Left kidney (tissue), 2 donors: ENCODE measurements around the gene KDM2A. TPM values are rescaled to one million over a fixed set of nuclear protein-coding genes. Genes with fewer than 3 reads are reported as not detected.
"Not testable (repeated sequence)": the region's sequence is repeated elsewhere in the genome, so short reads cannot be mapped to it uniquely, and the experiment has no call there.

ENCODE experiments used
- DNase-seq: peaks from one replicate; pipeline ENCODE4 v3.0.0-alpha.2; 2013
- polyA plus RNA-seq: library from polyadenylated mRNA; unstranded; fragments of 120-200 nt; gene quantifications from one replicate; pipeline ENCODE4 v1.2.1, GENCODE V29; 2013; ENCODE audit not compliant: insufficient read length

Gene KDM2A
- polyA plus RNA-seq, 1 donor, result 87.2 TPM

DNA sequence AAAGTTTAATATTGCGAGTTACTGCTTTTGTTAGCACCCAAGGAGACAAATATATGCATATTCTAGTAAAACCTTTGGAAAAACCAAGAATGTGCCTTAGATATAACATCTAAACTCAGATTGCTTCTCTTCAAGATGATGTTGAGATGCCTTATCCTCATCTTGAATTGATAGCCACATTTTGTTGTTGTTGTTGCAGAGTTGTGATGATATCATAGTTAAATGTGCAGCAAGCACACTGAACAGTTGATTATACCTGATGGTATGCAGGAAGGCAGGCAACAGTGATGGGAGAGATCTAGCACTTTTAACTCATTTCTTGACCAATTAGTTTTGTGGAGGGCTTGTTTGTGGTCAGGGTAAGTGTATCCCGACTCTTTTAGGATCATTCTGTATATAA, 48.0 kb downstream of the KDM2A start:
- DNase-seq, result no peak

DNA sequence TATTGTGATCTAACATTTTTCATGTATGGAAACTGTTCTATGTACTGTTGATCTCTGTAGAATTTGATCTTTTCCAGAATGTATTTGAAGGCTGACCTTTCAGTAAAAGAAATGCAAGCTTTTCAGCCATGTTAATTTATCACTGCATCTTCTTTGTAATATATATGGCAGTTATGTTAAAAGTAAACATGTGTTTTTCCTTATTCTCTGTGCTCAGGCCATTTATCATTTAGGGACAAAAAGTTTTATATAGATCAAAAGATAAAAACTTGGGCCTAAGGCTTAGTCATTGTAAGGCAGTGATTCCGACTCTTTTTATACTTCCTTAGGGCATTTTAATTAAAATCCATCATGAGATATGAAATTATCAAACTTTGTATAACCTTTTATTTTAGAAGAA, 48.7 kb downstream of the KDM2A start:
- DNase-seq, result no peak

DNA sequence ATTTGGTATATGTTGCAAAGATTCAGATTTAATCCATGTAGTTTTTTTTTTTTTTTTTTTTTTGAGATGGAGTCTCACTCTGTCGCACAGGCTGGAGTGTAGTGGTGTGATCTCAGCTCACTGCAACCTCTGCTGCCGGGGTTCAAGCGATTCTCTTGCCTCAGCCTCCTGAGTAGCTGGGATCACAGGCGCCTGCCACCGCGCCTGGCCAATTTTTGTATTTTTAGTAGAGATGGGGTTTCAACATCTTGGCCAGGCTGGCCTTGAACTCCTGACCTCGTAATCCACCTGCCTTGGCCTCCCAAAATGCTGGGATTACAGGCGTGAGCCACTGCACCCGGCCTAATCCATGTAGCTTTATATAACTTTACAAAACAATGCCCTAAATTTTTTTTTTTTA, 49.8 kb downstream of the KDM2A start:
- DNase-seq, result not testable (repeated sequence)

DNA sequence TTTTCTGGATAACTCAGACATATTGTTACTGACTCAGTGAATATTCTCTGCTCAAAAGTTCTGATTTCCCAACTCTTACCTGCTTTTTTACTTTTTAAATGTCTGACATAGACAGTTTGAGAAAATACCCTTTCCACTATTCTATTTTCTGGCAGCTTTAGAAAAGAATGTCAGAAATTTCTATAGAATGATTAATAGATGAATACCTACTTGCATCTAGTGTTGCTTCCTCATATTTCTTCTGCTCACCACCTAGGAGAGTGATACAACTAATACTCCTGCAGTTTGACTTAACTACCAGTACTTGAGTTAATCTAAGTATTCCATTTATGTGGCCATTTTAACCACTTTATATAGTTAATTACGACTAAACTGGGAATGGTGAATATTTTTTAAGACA, 55.2 kb downstream of the KDM2A start:
- DNase-seq, result no peak

DNA sequence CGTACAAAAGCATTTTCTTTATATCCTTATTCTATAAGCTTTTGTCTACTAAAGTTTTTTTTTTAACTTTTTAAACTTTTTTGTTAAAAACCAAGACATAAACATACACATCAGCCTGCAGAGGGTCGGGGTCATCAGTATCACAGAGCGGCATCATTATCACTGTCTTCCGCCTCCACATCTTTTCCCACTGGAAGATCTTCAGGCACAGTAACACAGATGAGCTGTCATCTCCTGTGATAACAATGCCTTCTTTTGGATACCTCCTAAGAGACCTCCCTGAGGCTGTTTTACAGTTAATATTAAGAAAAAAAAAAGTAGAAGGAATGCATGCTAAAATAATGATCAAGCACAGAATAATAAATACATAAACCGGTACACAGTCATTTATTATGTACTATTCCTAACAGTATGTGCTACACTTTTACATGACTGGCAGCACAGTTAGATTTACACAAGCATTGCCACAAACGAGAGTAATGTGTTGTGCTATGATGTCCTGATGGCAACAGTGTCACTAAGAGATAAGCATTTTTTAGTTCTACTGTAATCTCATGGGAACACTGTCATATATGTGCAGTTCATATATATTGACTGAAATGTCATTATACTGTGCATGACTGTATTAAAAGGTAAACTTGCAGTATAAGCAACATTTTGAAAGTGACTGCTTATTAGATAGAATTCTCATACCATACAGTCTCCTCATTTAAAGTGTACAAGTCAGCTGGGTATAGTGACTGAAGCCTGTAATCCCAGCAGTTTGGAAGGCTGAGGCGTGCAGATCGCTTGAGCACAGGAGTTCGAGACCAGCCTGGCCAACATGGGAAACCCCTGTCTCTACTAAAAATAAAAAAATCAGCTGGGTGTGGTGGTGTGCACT, 58.6 kb downstream of the KDM2A start:
- no peak for DNase-seq

DNA sequence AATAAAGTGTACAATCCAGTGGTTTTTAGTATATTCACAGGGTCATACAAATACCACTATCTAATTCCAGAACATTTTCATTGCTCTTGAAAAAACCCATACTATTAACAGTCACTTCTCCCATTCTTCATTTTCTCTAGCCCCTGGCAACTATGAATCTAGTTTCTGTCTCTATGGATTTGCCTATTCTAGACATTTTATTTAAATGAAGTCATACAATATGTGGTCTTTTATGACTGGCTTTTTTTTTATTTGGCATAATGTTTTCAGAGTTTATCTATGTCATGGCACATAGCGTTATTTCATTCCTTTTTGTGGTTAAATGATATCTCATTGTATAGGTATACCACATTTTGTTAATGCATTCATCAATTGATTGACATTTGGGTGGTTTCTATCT, 59.4 kb downstream of the KDM2A start:
- no peak for DNase-seq

DNA sequence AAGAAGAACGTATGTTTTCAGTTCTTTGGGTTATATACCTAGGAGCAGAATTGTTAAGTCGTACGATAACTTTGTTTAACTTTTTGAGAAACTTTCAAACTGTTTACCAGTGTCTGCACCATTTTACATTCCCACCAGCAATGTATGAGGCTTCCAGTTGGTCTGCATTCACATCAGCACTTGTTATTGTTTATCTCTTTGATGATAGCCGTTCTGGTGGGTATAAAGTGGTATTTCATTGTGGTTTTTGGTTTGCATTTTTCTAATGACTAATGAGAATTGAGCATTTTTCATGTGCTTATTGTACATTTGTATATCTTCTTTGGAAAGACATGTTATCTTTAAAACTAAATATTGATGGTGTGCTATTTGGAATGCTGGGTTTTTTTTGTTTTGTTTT, 59.8 kb downstream of the KDM2A start:
- no peak for DNase-seq

DNA sequence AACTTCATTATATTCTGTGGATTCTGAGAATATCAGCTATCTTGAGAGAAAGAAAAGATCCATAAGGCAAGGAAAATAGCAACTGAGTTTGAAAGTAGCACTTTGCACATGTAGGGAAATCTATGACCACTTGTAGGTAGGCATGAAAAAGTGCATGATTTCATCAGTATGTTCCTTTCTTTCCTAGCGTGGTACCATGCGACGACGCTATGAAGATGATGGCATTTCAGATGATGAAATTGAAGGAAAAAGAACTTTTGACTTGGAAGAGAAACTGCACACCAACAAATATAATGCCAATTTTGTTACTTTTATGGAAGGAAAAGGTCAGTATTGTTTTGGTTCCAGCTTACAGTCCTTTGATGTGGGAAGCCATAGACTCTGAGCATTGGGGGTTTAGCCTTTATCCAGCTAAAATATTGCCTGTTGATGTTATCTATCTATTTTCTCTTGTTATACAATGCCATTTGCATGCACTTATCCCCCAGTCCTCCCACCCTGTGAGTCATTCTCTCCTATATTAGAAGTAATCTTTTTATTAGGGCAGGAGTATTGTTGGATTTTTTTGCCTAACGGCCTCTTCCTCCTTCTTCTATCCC, 60.9 kb downstream of the KDM2A start:
- DNase-seq, result no peak

DNA sequence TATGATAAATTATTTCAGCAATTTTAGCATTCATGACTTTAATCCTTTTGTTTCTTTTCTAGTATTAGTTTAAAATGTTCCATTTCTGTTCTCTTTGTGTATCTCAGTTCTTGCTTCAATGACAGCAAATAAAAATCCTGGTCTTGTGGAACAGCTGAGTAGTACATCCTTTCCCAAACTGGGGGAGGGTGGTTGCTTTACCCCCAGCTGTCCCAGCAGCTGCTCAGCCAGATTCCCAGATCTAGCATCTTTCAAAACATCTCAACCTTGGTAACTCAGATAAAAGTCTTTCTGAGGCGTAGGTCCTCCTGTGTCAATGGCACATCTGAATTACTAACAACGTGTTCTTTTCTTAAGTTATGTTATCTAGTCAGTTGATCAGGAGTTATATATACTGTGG, 75.0 kb downstream of the KDM2A start:
- DNase-seq, result no peak

DNA sequence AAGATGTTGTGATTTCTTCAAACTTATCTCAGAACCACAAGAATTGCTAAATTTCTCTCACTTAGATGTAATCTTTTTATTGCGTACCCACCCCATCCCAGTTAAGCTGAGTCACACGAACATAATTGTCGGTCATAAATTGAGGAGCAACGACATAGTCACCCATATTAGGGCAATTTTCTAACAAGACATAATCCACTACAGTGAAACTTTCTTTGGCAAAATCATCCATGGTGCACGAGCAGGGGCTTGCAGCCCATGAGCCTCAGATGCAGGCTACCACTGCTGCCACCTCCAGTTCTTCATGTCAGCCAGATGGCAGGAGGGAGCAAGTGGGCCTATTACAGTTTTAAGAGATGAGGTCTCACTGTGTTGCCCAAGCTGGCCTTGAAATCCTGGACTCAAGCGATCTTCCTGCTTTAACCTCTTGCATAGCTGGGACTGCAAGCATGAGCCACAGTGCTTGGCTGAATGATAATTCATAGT, 77.0 kb downstream of the KDM2A start:
- no peak for DNase-seq

DNA sequence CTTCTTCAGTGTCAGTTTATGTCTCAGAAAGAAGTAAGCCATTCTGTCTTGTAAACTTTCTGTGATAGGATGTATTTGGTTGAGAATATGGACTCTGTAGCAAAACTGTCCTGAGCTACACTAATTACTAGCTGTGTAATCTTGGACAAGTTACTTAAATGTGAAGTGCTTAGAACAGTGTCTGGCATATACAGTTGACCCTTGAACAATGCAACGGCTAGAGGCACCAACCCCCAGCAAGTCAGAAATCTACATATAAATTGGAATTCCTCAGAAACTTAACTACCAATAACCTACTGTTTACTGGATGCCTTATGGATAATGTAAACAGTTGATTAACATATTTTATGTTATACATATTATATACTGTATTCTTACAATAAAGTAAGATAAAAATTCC, 78.5 kb downstream of the KDM2A start:
- DNase-seq, result no peak

DNA sequence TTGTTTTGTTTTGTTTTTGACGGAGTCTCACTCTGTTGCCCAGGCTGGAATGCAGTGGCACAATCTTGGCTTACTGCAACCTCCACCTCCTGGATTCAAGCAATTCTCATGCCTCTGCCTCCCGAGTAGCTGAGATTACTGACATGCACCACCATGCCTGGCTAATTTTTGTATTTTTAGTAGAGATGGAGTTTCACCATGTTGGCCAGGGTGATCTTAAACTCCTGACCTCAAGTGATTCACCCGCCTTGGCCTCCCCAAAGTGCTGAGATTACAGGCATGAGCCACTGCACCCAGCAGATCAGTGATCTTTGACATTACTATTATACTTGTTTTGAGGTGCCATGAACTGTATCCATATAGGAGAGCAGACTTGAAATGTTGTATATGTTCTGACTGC, 79.7 kb downstream of the KDM2A start:
- DNase-seq, result not testable (repeated sequence)

DNA sequence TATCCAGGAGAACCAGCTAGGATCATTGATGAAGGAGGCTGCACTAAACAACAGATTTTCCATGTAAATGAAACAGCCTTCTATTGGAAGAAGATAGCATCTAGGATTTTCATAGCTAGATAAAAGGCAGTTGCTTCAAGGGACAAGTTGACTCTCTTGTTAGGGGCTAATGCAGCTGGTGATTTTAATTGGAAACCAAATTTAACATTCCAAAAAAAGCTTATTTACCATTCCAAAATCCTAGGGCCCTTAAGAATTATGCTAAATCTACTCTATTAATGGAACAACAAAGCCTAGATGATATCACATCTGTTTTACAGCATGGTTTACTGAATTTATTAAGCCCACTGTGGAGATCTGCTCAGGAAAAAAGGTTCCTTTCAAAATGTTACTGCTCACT, 80.7 kb downstream of the KDM2A start:
- no peak for DNase-seq

DNA sequence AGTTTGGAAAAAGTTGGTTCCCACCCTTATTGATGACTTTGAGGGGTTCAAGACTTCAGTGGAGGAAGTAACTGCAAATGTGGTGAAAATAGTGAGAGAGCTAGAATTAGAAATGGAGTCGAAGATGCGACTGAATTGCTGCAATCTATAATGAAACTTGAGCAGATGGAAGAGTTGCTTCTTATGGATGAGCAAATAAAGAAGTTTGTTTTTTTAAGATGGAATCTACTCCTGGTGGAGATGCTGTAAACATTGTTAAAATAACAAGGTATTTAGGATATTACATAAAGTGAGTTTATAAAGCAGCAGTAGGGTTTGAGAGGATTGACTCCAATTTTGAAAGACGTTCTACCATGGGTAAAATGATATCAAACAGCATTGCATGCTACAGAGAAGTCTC, 83.0 kb downstream of the KDM2A start:
- no peak for DNase-seq

DNA sequence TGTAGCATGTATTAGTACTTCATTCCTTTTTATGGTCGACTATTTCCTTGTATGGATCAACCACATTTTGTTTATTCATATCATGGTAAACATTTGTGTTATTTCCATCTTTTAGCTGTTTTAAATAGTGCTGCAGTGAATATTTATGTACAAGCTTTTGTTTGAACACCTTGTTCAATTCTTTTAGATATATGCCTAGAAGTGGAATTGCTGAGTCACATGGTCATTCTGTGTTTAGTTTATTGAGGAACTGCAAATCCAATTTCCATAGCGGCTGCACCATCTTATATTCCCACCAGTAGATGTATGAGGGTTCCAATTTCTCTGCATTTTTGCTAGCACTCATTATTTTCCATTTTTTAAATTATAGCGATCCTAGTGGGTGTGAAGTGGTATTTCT, 85.8 kb downstream of the KDM2A start:
- DNase-seq, result no peak

DNA sequence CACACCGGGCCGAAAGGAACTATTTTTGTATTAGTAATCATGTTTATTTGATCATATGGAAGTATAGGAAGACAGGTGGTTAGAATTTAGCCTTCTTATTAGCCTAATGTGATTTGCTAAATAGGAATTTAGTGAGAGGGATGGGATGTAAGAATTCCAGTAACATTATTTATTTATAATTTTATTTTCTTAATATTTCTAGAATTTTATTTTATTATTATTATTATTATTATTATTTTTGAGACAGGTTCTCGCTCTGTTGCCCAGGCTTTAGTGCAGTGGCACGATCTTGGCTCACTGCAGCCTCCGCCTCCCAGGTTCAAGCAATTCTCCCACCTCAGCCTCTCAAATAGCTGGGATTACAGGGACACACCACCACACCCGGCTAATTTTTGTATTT, 90.2 kb downstream of the KDM2A start:
- not testable (repeated sequence) for DNase-seq

DNA sequence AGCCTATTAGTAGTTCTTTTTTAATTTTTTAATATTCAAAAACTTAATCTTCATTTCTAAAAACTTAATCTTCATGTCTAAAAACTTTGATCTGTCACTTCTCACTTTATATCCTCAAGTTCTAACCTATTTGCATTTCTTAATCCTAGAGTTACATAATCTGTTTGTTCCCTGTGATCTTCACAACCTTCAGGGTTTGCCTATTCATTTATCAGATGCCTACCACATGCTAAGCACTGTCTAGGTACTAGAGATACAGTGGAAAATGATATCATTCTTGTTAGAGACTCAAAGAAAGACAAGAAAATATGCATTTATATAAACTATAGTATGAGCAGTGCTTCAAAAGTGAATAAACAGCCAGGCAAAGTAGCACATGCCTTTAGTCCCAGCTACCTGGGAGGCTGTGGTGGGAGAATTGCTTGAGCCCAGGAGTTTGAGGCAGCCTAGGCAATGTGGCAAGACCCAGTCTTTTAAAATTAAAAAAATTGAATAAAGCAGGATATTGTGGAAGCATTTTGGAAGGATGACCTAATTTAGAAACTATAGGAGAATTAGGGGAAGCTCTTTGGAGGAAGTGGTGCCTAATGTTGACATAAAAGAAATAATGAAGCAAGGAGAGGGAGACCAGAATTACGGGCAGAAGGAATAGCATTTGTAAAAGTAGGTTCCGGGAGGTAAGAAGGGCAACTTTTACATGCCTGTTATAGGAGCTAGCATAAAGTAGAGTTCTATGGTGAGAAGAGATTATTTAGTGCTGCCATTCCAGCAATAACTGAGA, 92.8 kb downstream of the KDM2A start:
- DNase-seq, result no peak

DNA sequence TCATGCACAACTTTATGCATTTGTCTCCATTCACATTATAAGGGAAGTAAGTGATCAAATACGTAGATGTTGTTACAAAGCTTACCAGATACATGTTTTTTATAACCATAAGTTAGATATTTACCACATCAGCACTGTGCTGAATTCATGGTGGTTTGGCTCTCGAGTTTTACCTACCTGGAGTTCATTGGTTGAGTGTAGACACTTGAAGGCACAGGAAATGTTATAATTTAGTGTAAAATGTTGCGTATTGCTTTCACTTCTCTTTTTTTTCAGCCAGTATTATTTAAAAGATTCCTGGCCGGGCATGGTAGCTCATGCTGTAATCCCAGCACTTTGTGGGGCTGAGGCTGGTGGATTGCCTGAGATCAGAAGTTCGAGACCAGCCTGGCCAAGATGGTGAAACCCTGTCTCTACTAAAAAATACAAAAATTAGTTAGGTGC, 94.1 kb downstream of the KDM2A start:
- DNase-seq, result no peak

DNA sequence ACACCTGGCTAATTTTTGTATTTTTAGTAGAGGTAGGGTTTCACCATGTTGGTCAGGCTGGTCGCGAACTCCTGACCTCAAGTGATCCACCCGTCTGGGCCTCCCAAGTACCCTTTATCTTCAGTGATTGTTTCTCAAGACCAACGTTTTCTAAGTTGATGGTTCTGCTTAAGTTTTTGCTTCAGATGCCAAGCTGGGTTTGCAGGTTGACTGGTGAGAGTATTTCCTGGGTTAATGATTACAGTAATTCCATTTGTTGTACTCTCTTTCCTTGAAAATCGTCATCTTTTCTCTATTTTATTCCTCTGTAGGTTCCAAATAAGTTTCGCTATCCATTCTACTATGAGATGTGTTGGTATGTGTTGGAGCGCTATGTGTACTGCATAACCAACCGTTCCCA, 108.7 kb downstream of the KDM2A start:
- DNase-seq, result no peak

DNA sequence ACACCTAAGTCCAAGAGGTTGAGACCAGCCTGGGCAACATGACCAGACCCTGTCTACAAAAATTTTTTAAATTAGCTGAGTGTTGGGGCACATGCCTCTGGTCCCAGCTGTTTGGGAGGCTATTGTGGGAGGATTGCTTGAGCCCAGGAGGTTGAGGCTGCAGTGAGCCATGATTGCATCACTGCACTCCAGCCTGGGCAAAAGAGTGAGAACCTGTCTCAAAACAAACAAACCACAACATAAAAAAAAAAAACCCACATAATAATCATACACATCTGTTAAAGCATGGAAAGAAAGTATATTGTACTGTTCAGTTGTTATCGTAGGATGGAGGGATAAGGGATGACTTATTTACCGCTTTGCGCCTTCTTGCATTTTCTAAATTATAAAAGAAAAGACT, 111.3 kb downstream of the KDM2A start:
- DNase-seq, result no peak

DNA sequence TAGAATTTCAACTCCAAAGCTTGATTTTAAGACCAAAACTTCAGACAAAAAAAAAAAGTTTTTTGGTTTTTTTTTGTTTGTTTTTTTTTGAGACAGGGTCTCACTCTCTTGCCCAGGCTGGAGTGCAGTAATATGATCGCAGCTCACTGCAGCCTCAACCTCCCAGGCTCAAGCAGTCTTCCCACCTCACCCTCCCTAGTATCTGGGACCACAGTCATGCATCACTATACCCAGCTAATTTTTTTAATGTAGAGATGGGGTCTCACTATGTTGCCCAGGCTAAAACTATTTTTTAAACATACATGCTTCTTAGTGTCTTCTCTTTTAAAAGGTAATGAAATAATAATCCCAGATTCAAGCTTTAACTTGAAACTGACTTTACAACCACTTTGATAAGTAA, 111.8 kb downstream of the KDM2A start:
- DNase-seq, result no peak

DNA sequence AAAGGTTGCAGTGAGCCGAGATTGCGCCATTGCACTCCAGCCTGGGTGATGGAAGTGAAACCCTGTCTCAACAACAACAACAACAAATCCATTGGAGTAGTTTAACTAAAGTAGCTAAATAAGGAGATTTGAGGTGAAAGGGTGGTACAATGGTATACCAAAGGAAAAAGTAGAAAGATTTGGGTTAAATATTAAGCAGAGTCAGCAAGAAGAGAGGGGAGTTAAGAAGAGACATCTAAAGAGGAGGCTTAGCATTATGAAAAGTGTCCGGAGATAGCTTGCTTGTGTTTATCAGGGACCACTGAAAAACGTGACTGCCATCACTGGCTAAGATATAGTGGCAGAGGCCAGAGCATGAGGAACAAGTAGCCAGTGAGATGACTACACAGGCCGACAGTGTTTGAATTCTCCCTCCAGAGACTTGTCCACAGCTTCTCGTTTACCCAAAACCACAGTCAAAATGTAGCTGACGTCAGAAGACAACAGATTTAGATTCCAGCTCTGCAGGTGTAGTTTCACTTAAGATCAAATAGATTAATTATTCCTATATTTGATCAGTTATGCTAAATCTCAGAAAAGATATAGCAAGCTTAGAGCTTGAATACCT, 114.6 kb downstream of the KDM2A start:
- no peak for DNase-seq
